Measurements from ENCODE around the gene ITPR3. TPM values are rescaled to one million over a fixed set of nuclear protein-coding genes. Genes with fewer than 3 reads are reported as not detected.

Gene ITPR3
- total RNA-seq, 2 donors from 2014 or later, result 29.6 to 33.3 TPM

DNA sequence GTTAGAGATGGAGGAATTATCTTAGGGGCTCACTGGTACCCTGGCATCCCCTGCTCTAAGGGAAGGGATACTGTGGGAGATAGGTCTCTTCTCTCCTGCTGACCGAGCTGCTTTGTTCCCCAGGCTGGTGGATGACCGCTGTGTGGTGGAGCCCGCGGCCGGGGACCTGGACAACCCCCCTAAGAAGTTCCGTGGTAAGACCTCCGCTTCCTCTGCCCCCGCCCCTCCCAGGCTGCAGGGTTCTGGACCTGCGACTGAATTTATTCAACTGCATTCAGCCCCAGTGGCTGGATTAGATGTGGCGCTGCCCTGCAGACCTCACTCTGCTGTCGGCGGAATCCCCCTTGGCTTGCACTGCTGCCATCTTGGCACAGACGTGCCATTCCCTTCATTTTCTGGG lies 19.2 kb downstream of the ITPR3 start:
- Histone ChIP-seq H3K27me3 (ENCODE audit: control insufficient read depth, insufficient read depth, low read length, poor library complexity, severe bottlenecking) (no peaks in the 10 kb centered on the region), H3K9ac (ENCODE audit: extremely low read depth, low read length, poor library complexity, severe bottlenecking) (no peak overlapping the region), H3K4me1 (ENCODE audit: control insufficient read depth, insufficient read depth, low read length) (no peaks in the 10 kb centered on the region), H3K36me3 (ENCODE audit: control insufficient read depth, insufficient read depth, low read length) (no peaks in the 10 kb centered on the region), H3K27ac (ENCODE audit: low read depth, low read length) (no peak overlapping the region), H3K4me3 (ENCODE audit: low read length) (no peak overlapping the region), H3K9me3 (ENCODE audit: control insufficient read depth, low read length) (no peaks in the 10 kb centered on the region)
- Mint-ChIP-seq H3K36me3 (ENCODE audit: low read depth) (peaks cover 8% of the 10 kb centered on the region), H3K27me3 (ENCODE audit: insufficient read depth) (no peaks in the 10 kb centered on the region), H3K27ac (no peak overlapping the region), H3K4me1 (peaks cover 21% of the 10 kb centered on the region), H3K9me3 (no peaks in the 10 kb centered on the region), H3K4me3 (no peak overlapping the region)
- 93 to 95% methylated on average over 7 to 13 of the region's 13 CpGs for WGBS, 2 experiments (ENCODE audit: insufficient coverage in 1 of 2, insufficient read length in 1 of 2)
- DNase-seq, result no peak
- TF ChIP-seq, protein P1, sequence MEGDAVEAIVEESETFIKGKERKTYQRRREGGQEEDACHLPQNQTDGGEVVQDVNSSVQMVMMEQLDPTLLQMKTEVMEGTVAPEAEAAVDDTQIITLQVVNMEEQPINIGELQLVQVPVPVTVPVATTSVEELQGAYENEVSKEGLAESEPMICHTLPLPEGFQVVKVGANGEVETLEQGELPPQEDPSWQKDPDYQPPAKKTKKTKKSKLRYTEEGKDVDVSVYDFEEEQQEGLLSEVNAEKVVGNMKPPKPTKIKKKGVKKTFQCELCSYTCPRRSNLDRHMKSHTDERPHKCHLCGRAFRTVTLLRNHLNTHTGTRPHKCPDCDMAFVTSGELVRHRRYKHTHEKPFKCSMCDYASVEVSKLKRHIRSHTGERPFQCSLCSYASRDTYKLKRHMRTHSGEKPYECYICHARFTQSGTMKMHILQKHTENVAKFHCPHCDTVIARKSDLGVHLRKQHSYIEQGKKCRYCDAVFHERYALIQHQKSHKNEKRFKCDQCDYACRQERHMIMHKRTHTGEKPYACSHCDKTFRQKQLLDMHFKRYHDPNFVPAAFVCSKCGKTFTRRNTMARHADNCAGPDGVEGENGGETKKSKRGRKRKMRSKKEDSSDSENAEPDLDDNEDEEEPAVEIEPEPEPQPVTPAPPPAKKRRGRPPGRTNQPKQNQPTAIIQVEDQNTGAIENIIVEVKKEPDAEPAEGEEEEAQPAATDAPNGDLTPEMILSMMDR (conservative IDR thresholded peaks at IDR 0.05), result no peak

DNA sequence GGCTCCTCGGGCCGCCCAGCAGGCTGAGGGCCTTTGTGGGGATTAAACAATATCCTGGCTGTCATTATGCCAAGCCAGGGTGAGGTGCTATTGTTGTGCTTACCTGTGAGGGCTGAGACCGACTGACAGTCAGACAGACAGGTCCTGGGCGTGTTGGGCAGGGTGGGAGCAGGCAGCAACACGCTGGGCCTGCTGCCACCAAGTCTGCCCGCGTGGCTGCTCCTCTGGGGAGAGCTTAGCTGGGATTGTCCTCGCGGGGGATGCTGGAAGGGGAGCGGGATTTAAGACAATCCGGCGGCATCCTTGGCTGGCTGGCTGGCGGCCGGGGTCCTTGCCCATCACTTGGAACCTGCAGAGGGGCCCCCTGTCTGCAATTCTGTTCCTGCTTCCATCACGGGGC lies 20.0 kb downstream of the ITPR3 start:
- Histone ChIP-seq H3K4me1 (ENCODE audit: control insufficient read depth, insufficient read depth, low read length) (no peaks in the 10 kb centered on the region), H3K4me3 (ENCODE audit: low read length) (no peak overlapping the region), H3K27ac (ENCODE audit: low read depth, low read length) (no peak overlapping the region), H3K9me3 (ENCODE audit: control insufficient read depth, low read length) (no peaks in the 10 kb centered on the region), H3K9ac (ENCODE audit: extremely low read depth, low read length, poor library complexity, severe bottlenecking) (no peak overlapping the region), H3K36me3 (ENCODE audit: control insufficient read depth, insufficient read depth, low read length) (no peaks in the 10 kb centered on the region), H3K27me3 (ENCODE audit: control insufficient read depth, insufficient read depth, low read length, poor library complexity, severe bottlenecking) (no peaks in the 10 kb centered on the region)
- peaks cover 10% of the 10 kb centered on the region for H3K36me3 Mint-ChIP-seq (ENCODE audit: low read depth)
- H3K4me1 Mint-ChIP-seq, result peaks cover 15% of the 10 kb centered on the region
- no peak overlapping the region for H3K27ac Mint-ChIP-seq
- DNase-seq, result no peak
- H3K27me3 Mint-ChIP-seq (ENCODE audit: insufficient read depth), result no peaks in the 10 kb centered on the region
- no peak overlapping the region for H3K4me3 Mint-ChIP-seq
- 88 to 92% methylated on average over 12 to 15 of the region's 15 CpGs for WGBS, 2 experiments (ENCODE audit: insufficient coverage in 1 of 2, insufficient read length in 1 of 2)
- TF ChIP-seq, protein P1 (conservative IDR thresholded peaks at IDR 0.05), result no peak
- H3K9me3 Mint-ChIP-seq, result no peaks in the 10 kb centered on the region

- 80 to 88% methylated on average over 5 to 7 of the region's 7 CpGs for WGBS, 2 experiments (ENCODE audit: insufficient coverage in 1 of 2, insufficient read length in 1 of 2)
- Mint-ChIP-seq H3K27ac (no peak overlapping the region), H3K27me3 (ENCODE audit: insufficient read depth) (no peaks in the 10 kb centered on the region), H3K4me3 (no peak overlapping the region), H3K36me3 (ENCODE audit: low read depth) (peaks cover 10% of the 10 kb centered on the region), H3K4me1 (peaks cover 11% of the 10 kb centered on the region), H3K9me3 (no peaks in the 10 kb centered on the region)
- no peaks in the 10 kb centered on the region for H3K9me3 ChIP-seq (ENCODE audit: control insufficient read depth, low read length)
- no peaks in the 10 kb centered on the region for H3K36me3 ChIP-seq (ENCODE audit: control insufficient read depth, insufficient read depth, low read length)
- no peak overlapping the region for H3K4me3 ChIP-seq (ENCODE audit: low read length)
- no peak for DNase-seq
- no peaks in the 10 kb centered on the region for H3K4me1 ChIP-seq (ENCODE audit: control insufficient read depth, insufficient read depth, low read length)
- TF ChIP-seq, protein P1 (conservative IDR thresholded peaks at IDR 0.05), result no peak
- H3K27ac ChIP-seq (ENCODE audit: low read depth, low read length), result no peak overlapping the region
- H3K27me3 ChIP-seq (ENCODE audit: control insufficient read depth, insufficient read depth, low read length, poor library complexity, severe bottlenecking), result no peaks in the 10 kb centered on the region
- H3K9ac ChIP-seq (ENCODE audit: extremely low read depth, low read length, poor library complexity, severe bottlenecking), result no peak overlapping the region
These were observed 20.5 kb downstream of the ITPR3 start for GRCh38 chr6:33641602-33642001.

Data from endodermal cell (in vitro differentiated cells).